GM18868 (cell line): ENCODE measurements around the gene WNK1.
"Not testable (repeated sequence)": the region's sequence is repeated elsewhere in the genome, so short reads cannot be mapped to it uniquely, and the experiment has no call there.

Experiments
- ATAC-seq: cut with Tn5 transposase; IDR thresholded peaks from one replicate; pipeline ENCODE4 v1.9.1; 2021; ENCODE audit warnings: mild to moderate bottlenecking, moderate library complexity; ENCODE audit not compliant: unreplicated experiment

WNK1 gene

DNA sequence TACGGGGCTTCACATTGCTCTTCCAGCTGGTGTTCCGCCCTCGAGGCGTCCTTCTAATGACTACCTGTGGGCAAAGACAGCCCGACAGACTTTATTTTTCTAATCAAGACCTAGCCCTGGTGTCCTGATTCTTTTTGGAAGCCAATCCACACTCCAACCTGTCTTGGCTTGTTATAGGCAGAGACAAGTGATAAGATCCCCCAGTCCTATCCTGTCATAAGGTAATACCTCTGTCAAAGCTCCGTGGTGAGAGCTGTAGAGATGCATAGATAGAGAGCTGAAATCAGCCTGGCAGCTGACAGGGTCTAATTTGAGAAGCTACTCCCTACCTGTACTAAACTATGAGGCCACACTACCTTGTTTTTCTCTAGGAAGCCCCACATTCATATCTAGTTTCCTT, 11.5 kb upstream of the WNK1 start:
- no peak for ATAC-seq

DNA sequence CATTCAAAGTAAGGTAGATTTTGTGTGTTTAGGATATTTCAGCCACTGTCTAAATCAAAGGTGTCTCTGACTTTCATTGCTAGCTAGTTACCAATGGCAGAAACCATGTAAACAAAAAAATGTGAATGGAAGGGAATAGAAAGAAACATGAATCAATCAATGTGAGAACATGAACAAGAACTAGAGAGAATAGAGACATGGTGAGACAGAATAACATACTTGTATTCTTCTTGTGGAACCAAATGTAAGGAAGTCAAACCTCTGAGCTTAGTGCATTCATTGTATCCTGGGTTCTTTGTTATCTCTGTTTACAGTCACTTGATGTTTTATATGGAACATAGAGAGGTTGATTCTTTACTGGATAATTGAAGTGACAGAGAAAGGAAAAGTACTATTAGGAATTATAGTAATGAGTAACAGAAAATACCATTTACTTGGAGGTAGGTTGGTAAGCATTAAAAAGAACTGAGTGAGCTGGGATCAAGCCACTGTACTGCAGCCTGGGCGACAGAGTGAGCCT, 2.6 kb upstream of the WNK1 start:
- no peak for ATAC-seq

DNA sequence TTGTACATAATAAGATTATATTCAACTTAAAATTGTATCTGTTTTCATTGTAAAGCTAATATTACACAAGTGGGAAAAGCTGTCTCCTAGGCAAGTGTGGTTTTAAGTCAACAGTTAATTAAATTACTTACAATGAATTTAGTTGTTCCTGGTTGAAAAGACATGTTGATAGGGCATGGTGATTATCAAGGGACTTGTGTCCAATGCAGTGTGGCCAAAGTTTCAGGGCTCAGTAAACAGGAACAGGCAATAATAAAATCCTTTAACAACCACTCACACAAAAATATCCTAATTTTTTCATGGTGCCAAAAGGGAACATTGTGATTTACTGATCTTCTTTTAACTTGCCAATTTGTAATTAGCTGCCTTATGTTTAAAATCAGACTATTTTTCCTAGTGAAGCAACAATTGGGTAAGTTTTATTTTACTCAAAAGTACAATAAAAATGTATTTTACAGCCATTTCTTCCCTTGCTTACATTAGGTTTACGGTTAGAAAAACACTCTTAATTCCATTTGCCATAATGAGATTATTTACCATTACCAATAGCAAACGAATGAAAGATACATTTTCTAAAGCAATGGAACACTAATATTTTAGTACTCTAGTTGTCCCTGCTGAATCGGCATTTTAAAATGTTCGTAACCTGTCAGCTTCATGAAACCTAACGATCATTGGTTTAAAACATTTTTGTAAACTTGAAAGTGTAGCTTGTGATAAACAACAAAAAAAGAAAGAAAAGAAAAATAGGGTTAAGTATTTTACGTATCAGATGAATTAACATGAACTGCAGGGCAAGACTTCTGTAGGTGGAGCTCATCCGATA, 1.8 kb upstream of the WNK1 start:
- ATAC-seq: no peak

DNA sequence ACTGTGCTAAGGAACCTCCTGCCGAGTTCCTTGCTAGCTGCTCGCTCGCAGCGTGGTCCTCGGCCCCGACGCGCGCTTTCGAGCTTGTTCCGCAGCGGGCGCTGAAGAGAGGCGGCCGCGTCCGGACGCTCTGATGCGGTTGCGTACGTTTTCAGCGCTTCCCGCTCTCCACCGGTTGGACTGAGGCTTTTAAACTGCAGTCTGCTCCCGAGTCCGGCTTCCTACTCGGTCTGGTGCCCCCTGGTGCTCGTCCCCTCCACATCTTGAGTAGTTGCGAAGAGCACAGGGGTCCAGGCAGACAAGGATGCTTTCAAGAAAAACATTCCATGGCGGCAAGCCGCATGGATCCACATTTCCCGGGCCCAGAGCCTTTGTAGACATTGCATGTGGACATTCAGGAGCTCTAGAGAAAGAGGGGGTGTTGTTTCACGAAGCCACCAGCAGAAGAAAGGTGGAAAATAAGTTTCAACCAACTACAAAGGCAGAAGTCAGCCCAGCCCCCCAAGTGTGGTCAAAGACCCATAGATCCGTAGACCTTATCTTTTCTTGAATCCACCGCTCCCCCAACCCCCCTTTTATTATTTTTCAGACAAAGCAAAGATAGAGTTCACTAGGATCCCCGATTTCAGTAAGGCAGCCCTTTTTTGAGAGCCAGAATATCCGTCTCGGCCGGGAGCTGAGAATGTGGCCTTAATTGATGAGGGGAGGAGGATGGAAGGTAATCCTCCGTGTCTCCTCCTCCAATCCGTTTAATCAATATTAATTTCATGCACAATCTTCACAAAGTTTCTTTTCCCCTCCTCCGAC, 984 bp upstream of the WNK1 start:
- peak; percentile 47 for ATAC-seq

DNA sequence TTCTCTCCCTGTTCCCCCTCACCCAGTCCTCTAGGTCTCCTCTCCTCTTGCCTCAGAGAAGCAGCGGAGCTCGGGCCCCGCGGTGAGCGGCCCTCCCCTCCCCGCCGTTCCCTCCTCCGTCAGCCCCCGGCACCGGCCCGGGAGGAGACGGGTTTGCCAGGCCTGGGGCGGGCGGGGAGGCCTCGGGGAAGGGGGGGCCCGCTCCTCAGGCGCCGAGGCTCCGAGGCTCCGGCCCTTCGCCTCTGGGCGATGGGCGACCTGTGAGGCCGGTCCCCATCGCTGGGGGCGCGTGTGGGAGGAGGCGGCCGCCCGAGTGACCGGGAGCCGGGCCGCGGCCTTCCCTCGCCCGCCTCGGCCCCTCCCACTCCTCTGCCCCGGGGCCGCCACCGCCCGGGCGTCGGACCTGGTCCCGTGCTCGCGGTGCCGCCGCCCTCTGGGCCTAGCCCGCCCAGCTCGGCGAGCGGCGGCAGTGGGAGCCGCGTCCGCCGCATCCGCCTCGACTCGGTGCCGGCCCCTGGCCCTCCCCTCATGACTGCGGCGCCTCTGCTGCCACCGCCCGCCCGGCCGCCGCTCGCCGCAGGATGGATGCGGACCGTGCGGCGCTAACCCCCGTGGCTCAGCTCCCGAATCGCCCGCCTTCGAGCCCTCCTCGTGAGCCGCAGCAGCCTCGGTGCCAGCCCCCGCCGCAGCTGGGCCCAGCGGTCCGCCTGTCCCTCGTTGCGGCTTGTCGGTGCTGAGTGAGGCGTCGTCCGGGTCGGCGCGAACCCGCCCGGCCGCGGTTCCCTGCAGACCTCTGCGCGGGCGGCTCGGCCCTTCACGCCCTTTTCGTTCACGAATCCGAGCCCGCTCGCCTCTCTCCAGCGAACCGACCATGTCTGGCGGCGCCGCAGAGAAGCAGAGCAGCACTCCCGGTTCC, 574 bp downstream of the WNK1 start:
- peak; percentile 23 for ATAC-seq

DNA sequence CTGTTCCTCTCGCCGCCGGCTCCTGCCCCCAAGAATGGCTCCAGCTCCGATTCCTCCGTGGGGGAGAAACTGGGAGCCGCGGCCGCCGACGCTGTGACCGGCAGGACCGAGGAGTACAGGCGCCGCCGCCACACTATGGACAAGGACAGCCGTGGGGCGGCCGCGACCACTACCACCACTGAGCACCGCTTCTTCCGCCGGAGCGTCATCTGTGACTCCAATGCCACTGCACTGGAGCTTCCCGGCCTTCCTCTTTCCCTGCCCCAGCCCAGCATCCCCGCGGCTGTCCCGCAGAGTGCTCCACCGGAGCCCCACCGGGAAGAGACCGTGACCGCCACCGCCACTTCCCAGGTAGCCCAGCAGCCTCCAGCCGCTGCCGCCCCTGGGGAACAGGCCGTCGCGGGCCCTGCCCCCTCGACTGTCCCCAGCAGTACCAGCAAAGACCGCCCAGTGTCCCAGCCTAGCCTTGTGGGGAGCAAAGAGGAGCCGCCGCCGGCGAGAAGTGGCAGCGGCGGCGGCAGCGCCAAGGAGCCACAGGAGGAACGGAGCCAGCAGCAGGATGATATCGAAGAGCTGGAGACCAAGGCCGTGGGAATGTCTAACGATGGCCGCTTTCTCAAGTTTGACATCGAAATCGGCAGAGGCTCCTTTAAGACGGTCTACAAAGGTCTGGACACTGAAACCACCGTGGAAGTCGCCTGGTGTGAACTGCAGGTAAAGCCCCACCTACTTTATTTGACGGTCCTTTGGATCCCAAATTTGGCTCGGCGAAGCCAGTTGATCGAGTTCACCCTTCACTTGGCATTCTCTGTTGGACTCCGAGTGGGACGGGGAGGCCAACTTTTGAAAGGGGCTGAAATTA, 1.5 kb downstream of the WNK1 start:
- ATAC-seq: no peak

DNA sequence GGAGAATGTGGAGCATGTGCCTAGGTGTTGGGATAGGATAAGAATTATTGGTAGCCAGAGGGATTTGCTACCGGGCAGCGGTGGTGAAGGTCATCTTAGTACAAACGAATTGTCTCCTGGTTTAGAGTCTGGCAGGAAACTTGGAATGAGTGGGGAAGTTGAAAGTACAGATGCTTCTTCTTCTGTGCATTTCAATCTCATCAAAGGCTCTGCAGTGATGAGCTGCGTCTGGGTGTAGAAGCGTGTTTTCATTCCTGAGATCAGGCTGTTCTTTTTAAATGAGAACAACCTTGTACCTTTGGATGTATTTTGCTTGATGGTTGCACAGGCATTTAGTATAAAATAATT, 2.1 kb downstream of the WNK1 start:
- no peak for ATAC-seq

DNA sequence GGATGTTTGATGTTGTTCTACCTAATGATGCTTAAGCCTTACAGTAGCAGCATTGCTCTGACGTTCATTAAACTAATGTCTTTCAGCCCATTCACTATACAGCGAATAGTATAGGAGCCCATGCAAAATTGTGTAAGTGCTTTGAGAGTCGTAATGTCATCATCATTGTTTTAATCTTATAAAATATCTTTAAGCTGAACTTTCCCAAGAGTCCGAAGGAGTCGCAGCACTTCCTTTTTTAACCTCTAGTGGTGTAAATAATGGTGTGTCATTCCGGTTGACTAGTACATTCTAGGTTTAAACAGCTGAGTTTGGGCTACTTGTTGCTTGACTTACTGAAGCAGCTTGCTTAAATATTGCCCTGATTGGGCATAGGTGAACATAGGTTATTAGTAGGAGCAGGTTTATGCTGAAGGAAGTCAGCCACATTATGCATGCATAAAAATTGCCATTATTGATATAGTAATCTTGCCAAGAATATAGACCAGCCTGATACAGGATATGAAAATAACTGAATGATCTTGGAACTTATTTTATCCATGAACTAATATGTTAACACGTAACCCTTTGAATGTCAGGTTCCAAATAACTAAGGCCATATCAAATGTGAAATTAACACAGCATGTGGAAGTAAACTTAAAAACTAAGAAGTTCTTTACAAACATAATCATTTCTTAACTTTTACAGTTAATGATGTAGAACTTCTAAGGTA, 2.6 kb downstream of the WNK1 start:
- no peak for ATAC-seq

DNA sequence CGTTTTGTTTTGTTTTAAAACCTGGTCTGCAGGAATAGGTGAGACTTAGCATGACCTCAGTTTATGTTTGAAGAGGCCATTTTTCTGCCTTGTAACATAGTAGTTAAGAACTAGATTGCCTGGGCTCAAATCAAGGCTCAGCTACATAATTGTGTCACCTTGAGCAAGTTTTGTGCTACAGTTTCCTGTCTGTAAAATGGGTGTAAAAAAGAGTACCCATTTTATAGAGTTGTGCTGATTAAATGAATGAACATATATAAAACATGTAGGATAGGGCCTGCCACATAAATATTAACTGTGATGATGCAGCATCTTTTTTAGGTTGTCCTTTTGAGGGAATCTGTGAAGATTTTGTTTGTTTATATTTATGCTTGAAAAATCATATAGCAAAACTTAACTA, 7.2 kb downstream of the WNK1 start:
- ATAC-seq: no peak

DNA sequence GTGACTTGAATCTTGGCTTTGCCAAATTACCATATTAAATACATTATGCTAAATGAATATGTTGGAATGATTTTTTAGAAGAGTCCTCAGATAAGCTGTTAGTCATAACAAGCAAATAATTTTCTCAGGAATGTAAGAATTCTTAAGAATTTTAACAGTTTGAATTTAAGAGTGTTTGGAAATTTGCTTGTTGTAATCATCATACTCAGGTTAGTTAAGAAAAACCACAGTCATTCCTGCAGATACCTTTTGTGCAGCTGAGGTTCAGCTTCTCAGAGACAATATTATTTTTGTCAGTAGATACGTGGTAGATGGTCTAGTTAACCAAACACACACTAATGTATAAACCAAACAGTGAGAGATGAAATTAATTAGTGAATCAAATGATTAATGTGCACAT, 8.9 kb downstream of the WNK1 start:
- no peak for ATAC-seq

DNA sequence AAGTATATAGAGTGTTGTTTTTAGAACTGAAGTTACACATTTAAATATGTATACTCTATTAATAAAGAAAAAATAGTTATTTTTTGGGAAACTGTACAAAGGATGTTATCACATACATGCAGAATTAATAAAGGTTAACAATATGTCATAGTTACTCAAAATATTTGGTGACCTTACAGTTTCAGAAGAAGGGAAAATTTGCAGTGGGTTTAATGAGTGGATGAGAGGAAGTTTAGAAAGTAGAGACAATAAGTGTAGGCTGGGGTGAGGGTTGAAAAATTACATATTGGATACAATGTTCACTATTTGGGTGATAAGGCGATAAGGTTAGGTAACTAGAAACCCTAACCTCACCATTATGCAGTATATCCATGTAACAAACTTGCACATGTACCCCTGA, 13.5 kb downstream of the WNK1 start:
- no peak for ATAC-seq

DNA sequence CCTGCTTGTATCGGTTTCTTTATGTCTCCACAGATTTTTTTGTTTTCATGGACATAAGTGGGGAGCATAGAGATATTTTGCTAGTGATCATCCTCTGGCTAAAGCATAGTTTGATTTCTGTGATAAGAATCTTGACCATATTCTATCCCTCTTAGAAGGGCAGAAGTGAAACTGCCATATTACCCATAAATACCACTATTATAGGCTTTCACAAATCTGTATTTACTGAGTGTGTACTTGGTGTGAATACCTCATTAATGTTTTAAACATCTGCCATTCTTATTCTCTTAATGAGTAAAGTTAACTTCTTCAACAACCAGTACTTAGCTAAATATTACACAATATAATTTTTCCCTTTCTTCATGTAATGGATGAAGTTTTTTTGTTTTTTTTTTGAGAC, 16.1 kb downstream of the WNK1 start:
- ATAC-seq: no peak

DNA sequence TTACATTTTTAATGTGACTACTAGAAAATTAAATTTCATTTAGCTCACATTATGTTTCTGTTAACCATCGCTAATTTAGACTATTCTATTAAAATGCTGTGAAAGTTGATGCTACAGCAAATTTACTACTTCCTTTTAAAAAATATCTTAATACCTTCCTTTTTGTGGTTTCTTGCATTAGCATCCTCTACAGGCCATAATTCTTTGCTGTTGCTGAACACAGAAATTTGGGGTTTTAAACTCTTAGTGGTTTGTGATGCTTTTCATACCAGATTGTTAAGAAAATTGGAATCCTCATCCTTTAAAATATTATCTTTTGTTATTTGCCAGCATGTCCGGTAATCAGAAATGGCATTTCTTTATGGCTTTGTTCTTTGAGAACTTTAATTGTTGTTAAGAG, 18.1 kb downstream of the WNK1 start:
- no peak for ATAC-seq

DNA sequence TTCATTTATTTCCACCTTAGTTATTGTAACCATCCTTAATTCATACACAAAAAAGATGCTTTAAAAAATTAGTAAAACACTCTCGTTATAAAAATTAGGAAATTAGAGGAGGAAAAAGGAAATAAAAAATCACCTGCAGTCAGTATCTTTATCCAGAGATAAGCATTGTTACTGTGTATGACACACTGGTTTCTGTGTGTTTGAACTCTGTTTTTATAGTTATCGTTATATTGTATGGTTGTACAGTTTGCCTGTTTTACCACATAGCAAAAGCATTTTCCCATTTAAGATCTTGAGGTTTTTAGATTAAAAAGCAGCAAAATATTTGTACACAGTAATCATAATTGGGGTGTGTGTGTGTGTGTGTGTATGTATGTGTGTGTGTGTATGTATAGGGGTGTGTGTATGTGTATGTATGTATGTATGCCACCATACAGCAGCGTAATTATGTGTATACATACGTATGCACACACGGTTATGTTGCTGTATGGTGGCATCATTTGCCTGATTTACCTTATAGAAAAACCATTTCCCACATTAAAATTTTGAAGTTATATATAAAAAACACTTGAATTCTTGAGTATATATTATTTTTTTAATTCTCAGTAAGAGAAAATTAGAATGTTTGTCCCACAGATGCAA, 19.8 kb downstream of the WNK1 start:
- no peak for ATAC-seq

DNA sequence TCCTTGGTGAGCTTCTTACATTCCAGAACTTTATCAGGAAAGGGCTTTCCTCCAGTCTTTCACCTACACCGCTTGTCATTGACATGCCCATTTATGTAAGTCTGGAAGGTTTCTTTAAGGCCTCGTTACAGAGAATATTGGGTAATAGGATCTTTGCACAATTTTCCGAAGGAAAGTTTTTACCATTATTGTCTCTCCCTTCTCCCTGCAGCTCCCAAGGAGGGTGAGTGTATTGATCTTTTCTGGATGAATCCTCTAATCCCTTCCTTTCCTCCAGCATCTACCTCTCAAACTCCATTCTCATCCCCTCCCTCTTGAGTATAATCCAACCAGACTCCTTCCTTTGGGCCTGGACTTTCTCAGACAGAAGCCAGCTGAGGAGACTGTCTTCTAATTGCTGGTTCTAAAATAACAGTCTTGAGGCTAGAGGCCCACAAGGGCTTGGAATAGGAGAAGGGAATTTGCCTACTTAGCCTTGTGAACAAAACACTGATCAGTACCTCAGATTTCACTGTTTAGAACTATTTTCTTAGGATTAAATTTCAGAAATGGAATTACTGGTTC, 21.8 kb downstream of the WNK1 start:
- no peak for ATAC-seq

DNA sequence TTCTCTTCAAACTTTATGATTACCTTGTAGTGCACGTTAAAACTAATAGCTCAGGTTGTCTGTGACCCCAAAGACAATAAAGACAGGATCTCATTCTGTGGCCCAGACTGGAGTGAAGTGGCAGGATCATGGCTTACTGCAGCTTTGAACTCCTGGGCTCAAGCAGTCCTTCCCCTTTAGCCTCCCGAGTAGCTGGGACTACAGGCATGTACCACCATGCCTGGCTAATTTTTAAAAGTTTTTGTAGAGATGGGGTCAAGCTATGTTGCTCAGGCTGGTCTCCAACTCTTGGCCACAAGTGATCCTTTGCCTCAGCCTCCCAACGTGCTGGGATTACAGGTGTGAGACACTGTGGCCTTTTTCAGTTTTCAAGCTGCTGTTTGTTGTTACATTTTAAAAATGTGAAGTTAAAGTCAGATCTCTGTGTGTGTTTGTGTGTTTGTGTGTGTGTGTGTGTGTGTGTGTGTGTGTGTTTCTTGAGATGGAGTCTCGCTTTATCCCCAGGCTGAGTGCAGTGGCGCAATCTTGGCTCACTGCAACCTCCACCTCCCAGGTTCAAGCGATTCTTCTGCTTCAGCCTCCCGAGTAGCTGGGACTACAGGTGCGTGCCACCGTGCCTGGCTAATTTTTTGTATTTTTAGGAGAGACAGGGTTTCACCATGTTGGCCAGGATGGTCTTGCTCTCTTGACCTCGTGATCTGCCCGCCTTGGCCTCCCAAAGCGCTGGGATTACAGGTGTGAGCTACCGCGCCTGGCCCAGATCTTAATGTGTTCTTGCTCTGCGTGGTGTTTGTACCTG, 23.8 kb downstream of the WNK1 start:
- ATAC-seq: not testable (repeated sequence)

DNA sequence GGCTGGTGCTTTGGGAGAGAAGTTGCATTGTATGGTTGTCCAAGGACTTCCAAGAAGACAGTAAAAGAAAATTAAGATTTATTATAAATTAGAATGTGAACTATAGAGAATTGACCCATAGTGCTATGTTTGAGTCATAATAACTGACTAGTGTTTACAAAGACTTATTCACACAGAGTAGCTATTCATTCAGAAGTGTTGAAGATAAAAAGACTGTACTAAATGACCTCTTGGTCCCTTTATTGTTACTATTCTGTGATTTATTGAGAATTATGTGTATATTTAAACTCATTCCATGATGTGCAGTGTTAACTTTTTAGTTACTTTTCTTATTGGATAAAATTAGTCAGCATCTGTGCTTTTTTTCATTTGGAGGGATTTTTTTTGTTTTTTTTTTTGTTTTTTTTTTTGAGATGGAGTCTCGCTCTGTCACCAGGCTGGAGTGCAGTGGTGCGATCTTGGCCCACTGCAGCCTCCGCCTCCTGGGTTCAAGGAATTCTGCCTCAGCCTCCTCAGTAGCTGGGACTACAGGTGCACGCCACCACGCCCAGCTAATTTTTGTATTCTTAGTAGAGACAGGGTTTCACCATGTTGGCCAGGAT, 24.5 kb downstream of the WNK1 start:
- ATAC-seq: not testable (repeated sequence)
